GM21381 (cell line): ENCODE measurements around the gene PPP2R2C.

Source experiments
- ATAC-seq: cut with Tn5 transposase; IDR thresholded peaks from one replicate; pipeline ENCODE4 v1.9.1; 2021; ENCODE audit warnings: mild to moderate bottlenecking, moderate library complexity; ENCODE audit not compliant: unreplicated experiment

The PPP2R2C gene

DNA sequence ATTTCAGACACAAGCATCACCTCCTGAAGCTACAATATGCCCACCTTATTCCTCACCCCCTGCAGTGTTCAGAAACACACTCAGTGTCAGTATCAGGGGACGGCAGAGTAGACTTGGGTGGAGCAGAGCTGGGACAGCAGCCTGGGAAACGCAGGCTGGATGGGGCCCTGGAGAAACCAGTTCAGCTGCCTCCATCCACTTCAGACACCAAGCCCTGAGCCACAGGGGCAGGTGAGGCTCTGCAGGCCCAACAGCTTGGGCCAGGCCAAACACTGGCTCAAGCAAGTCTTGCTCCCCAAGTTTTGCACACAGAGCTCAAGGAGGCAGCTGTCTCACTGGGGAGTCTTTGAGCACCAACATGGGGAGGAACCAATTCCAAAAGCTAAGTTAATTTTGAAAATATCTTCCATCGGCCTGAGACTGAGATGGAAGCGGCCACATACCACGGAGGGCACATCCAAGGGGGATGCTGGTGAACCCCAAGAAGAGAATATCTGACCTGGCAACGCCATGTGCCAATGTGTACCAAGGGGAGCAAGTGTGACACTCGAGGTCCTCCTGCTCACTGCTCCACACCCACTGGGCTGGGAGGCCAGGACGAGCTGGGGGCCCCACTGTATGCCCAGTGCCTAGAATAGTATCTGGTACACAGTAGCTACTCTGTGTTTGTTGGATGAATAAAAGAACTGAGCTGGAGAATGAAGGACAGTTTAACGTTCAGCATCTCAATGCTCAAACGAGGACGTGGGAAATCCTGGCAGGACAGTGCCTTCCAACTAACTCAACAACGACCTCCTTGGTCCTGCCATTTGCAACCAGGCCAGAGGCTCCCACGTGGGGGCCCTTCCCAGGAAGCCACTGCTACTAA lies 45.6 kb downstream of the PPP2R2C start:
- ATAC-seq: no peak

DNA sequence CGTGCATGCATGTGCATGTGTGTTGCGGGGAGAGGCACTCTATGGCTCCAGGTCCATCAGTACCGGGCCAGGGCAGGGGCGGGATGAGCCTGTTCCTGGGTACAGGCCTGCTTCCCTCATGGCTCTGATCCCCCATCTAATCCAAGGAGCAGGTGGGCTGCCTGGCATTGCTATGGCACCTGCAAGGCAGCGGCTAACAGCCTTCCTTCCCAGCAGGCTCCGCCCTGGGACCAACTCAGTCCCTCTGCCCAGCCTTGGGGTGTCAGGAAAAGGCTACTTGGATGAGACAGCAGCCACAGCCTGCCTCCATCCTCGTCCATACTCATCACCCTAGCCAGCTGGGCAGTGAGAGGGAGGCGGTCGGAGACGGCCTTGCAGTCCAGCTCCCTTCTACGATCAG lies 46.5 kb downstream of the PPP2R2C start:
- no peak for ATAC-seq

DNA sequence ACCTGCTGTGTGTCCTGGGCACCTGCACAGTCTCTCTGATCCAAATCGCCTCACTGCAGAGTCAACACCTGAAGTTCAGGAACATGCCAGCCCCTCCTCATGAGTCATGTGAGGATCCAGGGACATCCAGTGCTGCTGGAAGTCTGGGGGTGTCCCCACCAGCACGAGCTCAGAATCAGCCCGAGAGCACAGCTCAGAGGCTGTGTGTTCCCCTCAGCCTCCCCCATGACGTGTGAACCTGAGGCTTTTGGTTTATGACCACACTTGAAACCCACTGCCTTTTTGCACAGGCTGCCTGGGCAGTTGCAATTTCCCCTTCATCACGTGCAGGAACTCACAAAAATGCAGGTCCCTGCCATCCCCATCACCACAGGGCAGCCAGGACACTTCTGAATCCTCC lies 47.1 kb downstream of the PPP2R2C start:
- peak; percentile 51 for ATAC-seq

GRCh38 chr4:6424425-6424824 lies 48.0 kb downstream of the PPP2R2C start:
- no peak for ATAC-seq

DNA sequence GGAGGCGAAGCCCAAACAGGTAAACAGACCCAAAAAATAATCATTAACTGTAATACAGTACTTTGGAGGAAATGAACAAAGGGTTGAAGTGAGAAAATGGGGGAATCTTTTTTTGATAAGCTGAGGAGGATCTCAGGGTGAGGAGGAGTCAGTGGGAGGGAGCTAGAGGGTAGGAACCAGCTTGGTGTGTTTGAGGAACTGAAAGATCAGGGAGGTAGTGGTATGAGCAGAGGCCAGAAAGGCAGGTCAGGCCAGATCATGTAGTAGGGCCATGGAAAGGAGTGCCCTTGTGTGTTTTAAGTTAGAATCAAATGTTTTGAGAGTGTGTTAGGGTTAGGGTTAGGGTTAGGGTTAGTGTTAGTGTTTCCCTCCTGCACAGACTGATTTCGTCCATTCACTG lies 48.8 kb downstream of the PPP2R2C start:
- ATAC-seq: peak; percentile 89

DNA sequence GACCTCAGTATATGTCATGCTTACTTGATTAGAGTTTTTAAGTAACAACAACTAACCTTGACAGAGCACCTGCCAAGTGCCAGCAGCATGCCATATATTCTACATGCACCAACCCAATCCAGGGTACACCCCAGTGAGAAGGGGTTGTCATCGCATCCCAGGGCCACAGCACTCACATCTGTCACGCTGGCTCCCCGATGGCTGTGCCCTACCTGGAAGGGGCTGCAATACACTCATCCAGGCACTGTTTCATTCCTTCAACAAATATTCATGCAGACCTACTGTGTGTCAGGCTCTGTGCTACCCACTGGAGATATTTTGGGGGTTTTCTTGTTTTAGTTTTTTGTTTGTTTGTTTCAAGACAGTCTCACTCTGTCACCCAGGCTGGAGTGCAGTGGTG lies 49.5 kb downstream of the PPP2R2C start:
- no peak for ATAC-seq

DNA sequence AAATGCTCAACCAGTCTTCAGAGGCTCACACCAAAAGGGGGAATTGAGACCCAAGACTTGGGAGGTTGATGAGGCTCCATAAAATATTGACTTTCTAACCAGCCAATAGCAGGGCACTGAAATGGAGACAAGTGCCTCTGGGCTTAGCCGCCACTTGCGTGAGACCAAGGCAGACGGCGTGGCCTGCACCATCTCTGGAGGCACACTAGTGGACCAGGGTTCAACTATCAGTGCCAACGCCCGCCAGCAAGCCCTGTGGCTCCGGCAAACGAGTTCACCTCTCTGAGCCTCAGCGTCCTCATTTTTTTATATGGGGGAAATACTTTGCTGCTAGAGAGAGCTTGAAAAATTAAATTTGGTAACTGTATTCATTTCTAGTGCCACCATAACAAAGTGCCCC lies 50.3 kb downstream of the PPP2R2C start:
- no peak for ATAC-seq

- no peak for ATAC-seq
These were observed 51.0 kb downstream of the PPP2R2C start for GRCh38 chr4:6421397-6421796.

- no peak for ATAC-seq
These were observed 51.4 kb downstream of the PPP2R2C start for GRCh38 chr4:6420972-6421371.

DNA sequence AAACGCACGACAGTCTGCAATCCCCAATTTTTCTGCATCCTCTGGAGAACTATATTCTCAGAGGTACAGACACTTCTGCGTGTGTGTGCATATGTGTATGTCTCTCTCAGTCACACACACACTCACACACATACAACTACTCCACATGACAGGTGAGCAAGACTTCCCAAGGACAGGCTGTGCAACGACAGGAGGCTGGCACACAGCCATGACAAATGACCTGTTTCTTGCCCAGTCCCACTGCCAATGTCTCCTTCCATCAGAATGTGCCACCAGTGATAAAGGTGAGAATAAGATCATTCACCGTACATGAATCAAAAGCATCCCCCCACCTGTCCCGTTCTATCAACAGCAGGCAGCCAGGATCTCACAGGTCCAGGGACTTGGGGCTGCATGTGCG lies 52.4 kb downstream of the PPP2R2C start:
- no peak for ATAC-seq

GRCh38 chr4:6419452-6420028 lies 52.9 kb downstream of the PPP2R2C start:
- ATAC-seq: no peak

DNA sequence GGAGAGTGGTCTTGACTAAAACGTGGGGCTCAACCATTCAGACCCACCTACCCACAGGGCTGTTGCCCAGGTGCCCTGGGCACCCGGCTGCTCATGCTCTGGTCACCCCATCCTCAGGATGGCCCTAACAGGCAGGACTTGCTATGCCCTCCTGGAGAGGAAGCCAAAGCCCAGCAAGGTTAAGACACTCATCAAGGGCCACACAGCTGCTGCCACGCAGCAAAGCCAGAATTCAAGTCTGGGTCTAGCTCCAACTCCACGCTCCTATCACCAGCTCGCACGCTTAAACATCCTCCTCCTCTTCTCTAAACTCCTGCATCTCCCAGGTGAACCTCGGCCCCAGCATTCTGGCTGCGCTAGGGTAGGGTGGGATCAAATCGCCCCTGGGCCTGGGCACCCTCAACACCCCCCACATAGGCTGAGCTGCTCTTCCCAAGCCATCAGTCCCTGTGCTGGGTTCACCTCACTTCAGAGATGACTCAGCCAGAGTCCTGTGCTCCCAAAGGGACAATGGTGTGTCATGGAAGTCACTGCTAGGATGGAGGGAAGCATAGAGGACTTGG lies 54.1 kb downstream of the PPP2R2C start:
- no peak for ATAC-seq

GRCh38 chr4:6417516-6418050 lies 54.8 kb downstream of the PPP2R2C start:
- ATAC-seq: no peak

GRCh38 chr4:6416518-6417286 lies 55.7 kb downstream of the PPP2R2C start:
- ATAC-seq: no peak

DNA sequence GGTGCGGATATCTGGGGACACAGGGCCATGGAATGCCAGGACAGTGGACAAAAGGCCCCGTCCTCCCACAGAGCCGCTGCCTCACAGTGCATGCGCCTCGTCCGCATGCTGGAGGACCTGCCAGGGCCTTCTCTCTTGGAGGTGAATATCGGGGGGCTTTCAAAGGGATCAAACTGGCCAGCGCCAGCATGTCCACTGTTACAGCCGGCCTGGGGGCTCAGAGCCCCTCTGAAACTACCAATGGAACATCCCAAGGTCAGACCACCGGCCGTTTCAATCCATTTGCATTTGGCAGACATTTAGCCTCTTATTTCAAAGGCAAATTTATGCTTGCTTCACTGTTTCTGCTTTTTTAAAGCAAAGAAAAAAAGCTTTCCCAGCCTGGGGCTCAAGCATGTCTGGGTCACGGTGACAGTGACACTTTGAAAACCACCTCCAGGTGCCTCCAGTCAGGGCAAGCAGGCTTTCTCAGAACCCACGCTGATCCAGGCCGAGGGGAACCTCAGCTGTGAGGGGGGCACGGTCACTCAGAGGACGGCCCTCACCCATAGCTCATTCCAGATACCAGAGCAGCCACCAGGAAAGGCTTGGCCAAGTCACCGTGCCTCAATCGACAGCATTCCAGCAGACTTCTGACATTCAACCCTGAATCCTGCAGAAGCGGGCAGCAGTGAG lies 57.2 kb downstream of the PPP2R2C start:
- ATAC-seq: no peak

- ATAC-seq: no peak
These were observed 57.8 kb downstream of the PPP2R2C start for GRCh38 chr4:6414578-6414977.

DNA sequence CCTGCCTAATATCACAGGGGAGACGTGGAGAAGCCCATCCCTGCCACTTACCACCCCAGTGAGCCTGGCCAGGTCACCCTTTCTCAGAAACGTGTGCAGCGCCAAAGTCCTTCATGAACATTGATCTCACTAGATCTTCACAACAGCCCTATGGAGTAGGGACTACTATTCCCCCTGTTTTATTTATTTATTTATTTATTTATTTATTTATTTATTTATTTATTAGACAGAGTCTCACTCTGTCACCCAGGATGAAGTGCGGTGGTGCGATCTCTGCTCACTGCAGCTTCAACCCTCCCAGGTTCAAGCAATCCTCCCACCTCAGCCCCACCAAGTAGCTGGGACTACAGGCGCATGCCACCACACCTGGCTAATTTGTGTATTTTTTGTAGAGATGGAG lies 61.8 kb downstream of the PPP2R2C start:
- ATAC-seq: no peak

DNA sequence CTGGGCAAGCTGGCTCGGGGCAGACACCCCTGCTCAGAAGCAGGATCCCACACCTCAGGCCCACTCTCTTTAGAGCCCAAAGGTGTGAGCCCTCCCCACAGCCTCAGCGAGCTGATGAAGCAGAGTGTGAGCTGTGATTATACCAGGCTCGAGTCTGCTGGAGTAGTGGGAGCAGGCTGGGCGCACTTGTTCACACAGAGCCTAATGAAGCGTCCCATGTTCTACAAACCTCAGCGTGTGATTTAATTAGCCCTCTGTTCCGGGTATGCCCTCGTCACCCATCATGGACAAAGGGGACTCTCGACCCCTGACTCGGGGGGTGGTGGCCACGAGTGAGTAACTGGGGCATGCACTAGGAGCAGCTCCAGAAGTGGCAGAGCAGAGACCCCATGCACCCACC lies 62.3 kb downstream of the PPP2R2C start:
- no peak for ATAC-seq

- no peak for ATAC-seq
These were observed 63.0 kb downstream of the PPP2R2C start for GRCh38 chr4:6409381-6409780.

DNA sequence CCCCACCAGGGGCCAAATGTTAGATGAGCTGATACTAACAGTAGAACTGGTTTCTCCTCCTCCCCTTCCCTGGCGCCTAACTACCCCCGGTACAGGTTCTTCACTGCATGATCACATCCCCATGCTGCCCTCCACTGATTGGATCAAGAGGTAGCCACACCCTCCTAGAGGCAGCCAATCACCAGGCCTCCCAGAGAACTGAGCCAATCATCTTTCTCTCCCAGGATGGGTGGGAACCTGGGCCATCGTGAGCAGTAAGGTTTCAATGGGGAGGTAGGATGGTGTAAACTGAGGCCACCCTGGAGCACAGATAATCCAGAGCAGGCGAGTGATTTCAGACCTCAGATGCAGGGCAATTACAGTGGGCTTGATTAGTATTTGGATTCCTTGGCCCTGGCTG lies 64.2 kb downstream of the PPP2R2C start:
- ATAC-seq: no peak

GRCh38 chr4:6405397-6405706 lies 67.1 kb downstream of the PPP2R2C start:
- ATAC-seq: no peak
